ENCODE measurements around the gene NAGA.

GRCh38 chr22:42067671-42068251 lies 2.9 kb downstream of the NAGA start:
- TF ChIP-seq EZH2 (IDR thresholded peaks at IDR 0.05; ENCODE audit: insufficient read depth, poor library complexity, severe bottlenecking): no peak
- no peak for TF ChIP-seq EZH2phosphoT487 (IDR thresholded peaks at IDR 0.05; ENCODE audit: insufficient read depth, low read depth)
